ENCODE measurements around the gene XPR1. TPM values are rescaled to one million over a fixed set of nuclear protein-coding genes. Genes with fewer than 3 reads are reported as not detected.

XPR1 gene
- total and polyA plus RNA-seq, 7 experiments from 2014 or later: 5.4 to 19.7 (median 15.4) TPM

DNA sequence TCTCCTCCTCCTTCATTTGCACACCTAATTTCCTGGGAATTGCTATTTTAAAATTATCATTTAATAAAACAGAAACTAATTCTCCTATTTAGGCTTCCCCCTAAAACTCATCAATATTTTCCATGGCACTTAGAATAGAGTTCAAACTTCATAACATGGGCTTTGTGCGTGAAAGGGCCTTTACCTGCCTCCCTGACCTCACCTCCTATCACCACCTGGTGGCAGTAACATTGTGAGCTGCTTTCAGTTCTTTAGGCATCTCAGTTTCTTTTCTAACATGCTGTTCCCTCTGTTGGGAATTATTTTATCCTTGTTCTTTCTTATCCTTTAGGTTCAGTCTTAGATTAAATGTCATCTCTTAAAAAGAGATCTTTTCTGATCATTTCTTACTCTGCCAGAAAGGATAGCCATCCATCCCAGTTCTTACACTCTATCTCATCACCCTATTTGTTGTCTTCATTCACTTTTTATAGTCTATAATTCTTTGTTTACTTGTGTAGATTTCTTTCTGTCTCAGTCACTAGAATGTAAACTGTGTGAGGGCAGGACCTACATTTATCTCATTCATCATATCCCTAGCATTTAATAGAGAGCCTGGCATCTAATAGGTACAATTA, 147.1 kb downstream of the XPR1 start:
- Mint-ChIP-seq H3K9me3 (peaks cover 0 to 1% (median 0%) of the 10 kb centered on the region in 11 donors), H3K4me3 (no peak overlapping the region), H3K27ac (no peak overlapping the region), H3K4me1 (peaks cover 4 to 30% (median 13%) of the 10 kb centered on the region in 7 donors), H3K36me3 (peaks cover 0 to 11% (median 2%) of the 10 kb centered on the region in 5 donors), H3K27me3 (no peaks in the 10 kb centered on the region)
- POLR2A ChIA-PET: no interaction called here
- no peaks in the 10 kb centered on the region for H3K4me1 ChIP-seq (ENCODE audit: control insufficient read depth in 2 of 2, insufficient read depth in 2 of 2, low read length in 2 of 2)
- no peak for DNase-seq
- CTCF ChIA-PET: no interaction called here
- ATAC-seq: no peak
- H3K27ac ChIP-seq (ENCODE audit: low read depth, low read length): no peak overlapping the region
- no peak overlapping the region for H3K4me3 ChIP-seq (ENCODE audit: low read length)
- H3K27me3 ChIP-seq (ENCODE audit: control insufficient read depth in 2 of 2, insufficient read depth in 2 of 2, low read length in 2 of 2): no peaks in the 10 kb centered on the region
- no peaks in the 10 kb centered on the region for H3K9me3 ChIP-seq (ENCODE audit: control insufficient read depth in 2 of 3, low read length in 3 of 3)
- intact Hi-C loops (cut with micrococcal nuclease): loop anchor here in 1 of 2 donors (5.0 kb wide), 2 partner anchors 83 to 147 kb away; partner anchors contain the start of gene XPR1
- H3K36me3 ChIP-seq (ENCODE audit: control insufficient read depth in 2 of 3, insufficient read depth in 3 of 3, low read length in 3 of 3): no peaks in the 10 kb centered on the region

DNA sequence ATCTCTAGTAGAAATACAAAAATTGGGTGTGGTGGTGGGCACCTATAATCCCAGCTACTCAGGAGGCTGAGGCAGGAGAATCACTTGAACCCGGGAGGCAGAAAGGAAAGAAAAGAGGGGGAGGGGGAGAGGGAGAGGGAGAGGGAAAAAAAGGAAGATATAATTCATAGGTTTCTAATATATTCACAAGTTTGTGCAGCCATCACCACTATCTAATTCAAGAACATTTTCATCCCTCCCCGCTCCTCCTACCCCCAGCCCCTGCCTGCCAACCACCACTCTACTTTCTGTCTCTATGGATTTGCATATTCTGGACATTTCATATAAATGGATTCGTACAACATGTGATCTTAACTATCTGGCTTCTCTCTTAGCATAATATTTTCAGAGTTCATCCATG, 147.8 kb downstream of the XPR1 start:
- Mint-ChIP-seq H3K4me3 (no peak overlapping the region), H3K9me3 (peaks cover 0 to 1% (median 0%) of the 10 kb centered on the region in 11 donors), H3K27ac (no peak overlapping the region), H3K4me1 (peaks cover 4 to 34% (median 13%) of the 10 kb centered on the region in 7 donors), H3K36me3 (peaks cover 0 to 8% (median 0%) of the 10 kb centered on the region in 5 donors), H3K27me3 (no peaks in the 10 kb centered on the region)
- no peaks in the 10 kb centered on the region for H3K4me1 ChIP-seq (ENCODE audit: control insufficient read depth in 2 of 2, insufficient read depth in 2 of 2, low read length in 2 of 2)
- no peak for ATAC-seq
- ChIA-PET CTCF (no interaction called here), POLR2A (no interaction called here)
- no peaks in the 10 kb centered on the region for H3K9me3 ChIP-seq (ENCODE audit: control insufficient read depth in 2 of 3, low read length in 3 of 3)
- H3K27ac ChIP-seq (ENCODE audit: low read depth, low read length): no peak overlapping the region
- no peaks in the 10 kb centered on the region for H3K36me3 ChIP-seq (ENCODE audit: control insufficient read depth in 2 of 3, insufficient read depth in 3 of 3, low read length in 3 of 3)
- no peak for DNase-seq
- intact Hi-C loops (cut with micrococcal nuclease): loop anchor here in 1 of 2 donors (5.0 kb wide), 2 partner anchors 83 to 147 kb away; partner anchors contain the start of gene XPR1
- H3K27me3 ChIP-seq (ENCODE audit: control insufficient read depth in 2 of 2, insufficient read depth in 2 of 2, low read length in 2 of 2): no peaks in the 10 kb centered on the region
- no peak overlapping the region for H3K4me3 ChIP-seq (ENCODE audit: low read length)

DNA sequence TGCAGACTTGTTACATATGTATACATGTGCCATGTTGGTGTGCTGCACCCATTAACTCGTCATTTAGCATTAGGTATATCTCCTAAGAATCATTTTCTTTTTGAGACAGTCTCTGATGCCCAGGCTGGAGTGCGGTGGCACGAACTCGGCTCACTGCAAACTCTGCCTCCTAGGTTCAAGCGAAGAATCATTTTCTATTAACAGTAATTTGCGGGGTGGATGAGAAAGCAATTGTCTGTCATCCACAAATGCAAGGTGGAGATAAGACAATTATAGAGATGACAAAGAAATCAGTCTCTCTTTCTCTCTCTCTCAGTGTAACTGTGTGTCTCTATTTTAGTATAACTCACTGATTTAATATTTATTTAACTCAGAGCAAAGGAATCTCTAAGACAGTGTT, 149.9 kb downstream of the XPR1 start:
- no peaks in the 10 kb centered on the region for H3K27me3 ChIP-seq (ENCODE audit: control insufficient read depth in 2 of 2, insufficient read depth in 2 of 2, low read length in 2 of 2)
- no peaks in the 10 kb centered on the region for H3K9me3 ChIP-seq (ENCODE audit: control insufficient read depth in 2 of 3, low read length in 3 of 3)
- H3K36me3 ChIP-seq (ENCODE audit: control insufficient read depth in 2 of 3, insufficient read depth in 3 of 3, low read length in 3 of 3): no peaks in the 10 kb centered on the region
- POLR2A ChIA-PET: no interaction called here
- peaks cover 0 to 6% (median 0%) of the 10 kb centered on the region in 5 donors for H3K36me3 Mint-ChIP-seq
- no peak for ATAC-seq
- H3K27me3 Mint-ChIP-seq: no peaks in the 10 kb centered on the region
- H3K4me1 Mint-ChIP-seq: peaks cover 4 to 34% (median 13%) of the 10 kb centered on the region in 7 donors
- DNase-seq: no peak
- peaks cover 0 to 1% (median 0%) of the 10 kb centered on the region in 11 donors for H3K9me3 Mint-ChIP-seq
- H3K4me3 ChIP-seq (ENCODE audit: low read length): no peak overlapping the region
- H3K27ac Mint-ChIP-seq: no peak overlapping the region
- CTCF ChIA-PET: no interaction called here
- H3K27ac ChIP-seq (ENCODE audit: low read depth, low read length): no peak overlapping the region
- H3K4me3 Mint-ChIP-seq: no peak overlapping the region
- intact Hi-C loops (cut with micrococcal nuclease): no loop called here
- no peaks in the 10 kb centered on the region for H3K4me1 ChIP-seq (ENCODE audit: control insufficient read depth in 2 of 2, insufficient read depth in 2 of 2, low read length in 2 of 2)

DNA sequence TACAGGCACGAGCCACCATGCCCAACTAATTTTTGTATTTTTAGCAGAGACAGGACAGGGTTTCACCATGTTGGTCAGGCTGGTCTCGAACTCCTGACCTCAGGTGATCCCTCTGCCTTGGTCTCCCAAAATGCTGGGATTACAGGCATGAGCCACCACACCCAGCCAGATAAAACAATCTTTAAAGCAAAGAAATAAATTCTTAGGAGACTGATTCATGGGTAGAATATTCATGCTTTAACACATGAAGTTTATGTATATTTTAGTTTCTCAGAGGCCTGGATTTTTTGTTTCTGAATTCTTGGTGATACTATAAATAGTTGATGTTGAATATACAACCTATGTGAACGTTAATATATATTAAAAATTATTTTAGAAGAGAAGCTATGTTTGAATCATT, 153.5 kb downstream of the XPR1 start:
- Histone ChIP-seq H3K27ac (ENCODE audit: low read depth, low read length) (no peak overlapping the region), H3K4me1 (ENCODE audit: control insufficient read depth in 2 of 2, insufficient read depth in 2 of 2, low read length in 2 of 2) (no peaks in the 10 kb centered on the region), H3K36me3 (ENCODE audit: control insufficient read depth in 2 of 3, insufficient read depth in 3 of 3, low read length in 3 of 3) (no peaks in the 10 kb centered on the region), H3K4me3 (ENCODE audit: low read length) (no peak overlapping the region), H3K27me3 (ENCODE audit: control insufficient read depth in 2 of 2, insufficient read depth in 2 of 2, low read length in 2 of 2) (no peaks in the 10 kb centered on the region), H3K9me3 (ENCODE audit: control insufficient read depth in 2 of 3, low read length in 3 of 3) (no peaks in the 10 kb centered on the region)
- POLR2A ChIA-PET: no interaction called here
- no peak overlapping the region for H3K4me3 Mint-ChIP-seq
- peak overlapping the region in 1 of 9 donors; percentile 85 for H3K27ac Mint-ChIP-seq
- H3K4me1 Mint-ChIP-seq: peaks cover 0 to 25% (median 8%) of the 10 kb centered on the region in 7 donors
- DNase-seq (no peak), ATAC-seq (no peak)
- intact Hi-C loops (cut with micrococcal nuclease): no loop called here
- no peaks in the 10 kb centered on the region for H3K27me3 Mint-ChIP-seq
- CTCF ChIA-PET: interaction anchor here (0.7 kb wide), 1 partner anchor 10 kb away, joined by 4 read pairs; no protein-coding TSS in a partner anchor
- H3K9me3 Mint-ChIP-seq: no peaks in the 10 kb centered on the region
- peaks cover 9 to 31% (median 16%) of the 10 kb centered on the region in 5 donors for H3K36me3 Mint-ChIP-seq

DNA sequence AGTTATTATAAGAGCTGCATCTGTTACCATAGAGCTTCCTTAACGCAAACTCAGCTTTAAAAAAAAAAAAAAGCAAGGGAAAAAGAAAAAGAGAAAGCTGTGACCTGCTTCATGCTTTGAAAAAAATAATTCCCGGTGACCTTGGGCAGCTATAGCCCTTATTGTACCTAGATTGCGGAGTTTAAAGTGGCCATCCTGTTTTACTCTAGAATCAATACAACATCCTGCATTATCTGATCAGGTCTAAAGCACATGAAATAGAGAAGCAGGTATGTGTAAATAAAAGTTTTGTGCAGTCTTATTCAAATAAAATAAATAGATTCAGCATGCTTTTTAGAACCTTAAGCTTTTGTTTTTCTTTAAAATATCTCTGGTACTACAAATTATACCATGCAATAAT, 154.1 kb downstream of the XPR1 start:
- CTCF ChIA-PET: no interaction called here
- no peaks in the 10 kb centered on the region for H3K27me3 ChIP-seq (ENCODE audit: control insufficient read depth in 2 of 2, insufficient read depth in 2 of 2, low read length in 2 of 2)
- POLR2A ChIA-PET: no interaction called here
- H3K27ac ChIP-seq (ENCODE audit: low read depth, low read length): no peak overlapping the region
- no peaks in the 10 kb centered on the region for H3K9me3 Mint-ChIP-seq
- no peaks in the 10 kb centered on the region for H3K27me3 Mint-ChIP-seq
- ATAC-seq (no peak), DNase-seq (no peak)
- no peak overlapping the region for H3K4me3 Mint-ChIP-seq
- H3K4me3 ChIP-seq (ENCODE audit: low read length): no peak overlapping the region
- H3K36me3 Mint-ChIP-seq: peaks cover 9 to 31% (median 16%) of the 10 kb centered on the region in 5 donors
- H3K27ac Mint-ChIP-seq: no peak overlapping the region
- no peaks in the 10 kb centered on the region for H3K9me3 ChIP-seq (ENCODE audit: control insufficient read depth in 2 of 3, low read length in 3 of 3)
- intact Hi-C loops (cut with micrococcal nuclease): no loop called here
- H3K4me1 ChIP-seq (ENCODE audit: control insufficient read depth in 2 of 2, insufficient read depth in 2 of 2, low read length in 2 of 2): no peaks in the 10 kb centered on the region
- H3K4me1 Mint-ChIP-seq: peaks cover 0 to 21% (median 8%) of the 10 kb centered on the region in 7 donors
- H3K36me3 ChIP-seq (ENCODE audit: control insufficient read depth in 2 of 3, insufficient read depth in 3 of 3, low read length in 3 of 3): no peaks in the 10 kb centered on the region

DNA sequence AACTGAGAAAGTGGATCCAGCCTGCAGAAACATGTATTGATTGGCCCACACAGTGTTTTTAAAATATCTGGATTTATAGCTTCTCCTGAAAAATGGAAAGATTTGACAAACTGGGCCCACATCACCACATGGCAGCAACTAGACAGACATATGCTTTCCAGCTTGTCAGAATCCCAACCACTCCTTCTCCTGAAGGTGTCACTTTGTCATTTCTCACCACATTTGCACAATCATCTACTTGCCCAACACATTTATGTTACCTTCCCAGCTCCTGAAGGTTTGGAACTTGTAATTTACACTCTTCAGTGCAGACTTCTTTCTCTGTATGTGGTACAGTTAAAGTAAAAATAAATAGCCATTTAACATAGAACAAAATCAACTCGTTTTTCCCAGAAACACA, 154.8 kb downstream of the XPR1 start:
- Mint-ChIP-seq H3K36me3 (peaks cover 9 to 31% (median 16%) of the 10 kb centered on the region in 5 donors), H3K4me1 (peaks cover 0 to 19% (median 8%) of the 10 kb centered on the region in 7 donors), H3K9me3 (no peaks in the 10 kb centered on the region), H3K27me3 (no peaks in the 10 kb centered on the region), H3K4me3 (no peak overlapping the region), H3K27ac (no peak overlapping the region)
- DNase-seq (no peak), ATAC-seq (no peak)
- intact Hi-C loops (cut with micrococcal nuclease): no loop called here
- POLR2A ChIA-PET: interaction anchor here (0.6 kb wide), 1 partner anchor 118 kb away, joined by 5 read pairs; no protein-coding TSS in a partner anchor
- H3K4me1 ChIP-seq (ENCODE audit: control insufficient read depth in 2 of 2, insufficient read depth in 2 of 2, low read length in 2 of 2): no peaks in the 10 kb centered on the region
- no peak overlapping the region for H3K4me3 ChIP-seq (ENCODE audit: low read length)
- no peaks in the 10 kb centered on the region for H3K36me3 ChIP-seq (ENCODE audit: control insufficient read depth in 2 of 3, insufficient read depth in 3 of 3, low read length in 3 of 3)
- H3K27ac ChIP-seq (ENCODE audit: low read depth, low read length): no peak overlapping the region
- H3K9me3 ChIP-seq (ENCODE audit: control insufficient read depth in 2 of 3, low read length in 3 of 3): no peaks in the 10 kb centered on the region
- no peaks in the 10 kb centered on the region for H3K27me3 ChIP-seq (ENCODE audit: control insufficient read depth in 2 of 2, insufficient read depth in 2 of 2, low read length in 2 of 2)
- CTCF ChIA-PET: no interaction called here

All from naive thymus-derived CD4-positive, alpha-beta T cell (primary cell).